GM12878 (cell line): ENCODE results near the gene LRP1. TPM values are rescaled to one million over a fixed set of nuclear protein-coding genes. Genes with fewer than 3 reads are reported as not detected.

ENCODE experiments used
- ATAC-seq: fragments of 200-7000 bp; cut with Tn5 transposase; 3 replicates; pipeline ENCODE4 v1.9.1; 2020; ENCODE audit warnings: mild to moderate bottlenecking, moderate library complexity
- BruUV-seq: library from RNA; stranded (reverse); fragments of 400-500 nt; replicated peaks from 2 replicates; lab custom pipeline; 2021; lab: Mats Ljungman, UMichigan
- CTCF ChIA-PET: fragments of 300-600 bp; sonication (Branson Sonifier 250); formaldehyde crosslinking; extraction: SDS; loops from one replicate; lab custom pipeline; 2021; ENCODE audit warnings: inconsistent platforms; lab: Yijun Ruan, JAX
- POLR2A ChIA-PET: fragments of 350-600 bp; formaldehyde crosslinking; extraction: SDS; loops from one replicate; lab custom pipeline; 2021; ENCODE audit warnings: inconsistent platforms; lab: Charles Lee
- RAD21 ChIA-PET: fragments of 300-600 bp; sonication (Branson Sonifier 250); formaldehyde crosslinking; loops from one replicate; lab custom pipeline; 2023; ENCODE audit warnings: antibody characterized with exemption; ENCODE audit not compliant: unreplicated experiment; lab: Charles Lee
- SMC1A ChIA-PET: fragments of 300-600 bp; sonication (Branson Sonifier 250); formaldehyde crosslinking; loops from one replicate; lab custom pipeline; 2023; ENCODE audit not compliant: unreplicated experiment, uncharacterized antibody; lab: Charles Lee
- DNase-seq: peaks from one replicate; pipeline ENCODE4 v3.0.0-alpha.2; 2011; ENCODE audit warnings: low read depth, low spot score
- FAIRE-seq: peaks from 3 replicates; lab custom pipeline; 2011; peaks lifted over from hg19 to GRCh38; lab: Jason Lieb, UNC
- H2AFZ ChIP-seq: 2 replicates; pipeline ENCODE4 v1.6.0; 2011; ENCODE audit warnings: low read depth, low read length, control low read depth; ENCODE audit not compliant: control insufficient read depth
- H3K27ac ChIP-seq: 2 replicates; pipeline ENCODE4 v1.5.1; 2011; ENCODE audit warnings: control low read depth; ENCODE audit not compliant: control insufficient read depth, insufficient read depth
- H3K27me3 ChIP-seq, 2 experiments: replicated peaks in 1 of 2; 2 replicates each; pipeline versions ENCODE4 v1.6.0 to v1.6.1; 2011; ENCODE audit warnings: low read length in 1 of 2; ENCODE audit not compliant: control insufficient read depth in 2 of 2, insufficient read depth in 2 of 2
- H3K36me3 ChIP-seq, 2 experiments: 2 replicates each; pipeline ENCODE4 v1.5.1; 2011; ENCODE audit warnings: low read length in 1 of 2; ENCODE audit not compliant: control insufficient read depth in 2 of 2, insufficient read depth in 2 of 2
- H3K4me1 ChIP-seq: 2 replicates; pipeline ENCODE4 v1.6.1; 2011; ENCODE audit warnings: mild to moderate bottlenecking, low read length, moderate library complexity, mixed read lengths; ENCODE audit not compliant: control insufficient read depth, insufficient read depth
- H3K4me2 ChIP-seq: 2 replicates; pipeline ENCODE4 v1.6.0; 2011; ENCODE audit warnings: control low read depth; ENCODE audit not compliant: control insufficient read depth, insufficient read depth
- H3K4me3 ChIP-seq: fragments of 200-600 bp; sonication (generic); 2 replicates; pipeline ENCODE4 v1.5.1; 2016
- H3K79me2 ChIP-seq: 2 replicates; pipeline ENCODE4 v1.6.0; 2011; ENCODE audit warnings: low read length; ENCODE audit not compliant: control insufficient read depth, insufficient read depth
- H3K9ac ChIP-seq: 2 replicates; pipeline ENCODE4 v1.8.0; 2011; ENCODE audit warnings: low read length, control low read depth, mixed read lengths; ENCODE audit not compliant: control insufficient read depth, insufficient read depth
- H3K9me3 ChIP-seq: replicated peaks from 3 replicates; pipeline ENCODE4 v1.5.1; 2011; ENCODE audit warnings: mild to moderate bottlenecking, low read length; ENCODE audit not compliant: control insufficient read depth, insufficient read depth
- H4K20me1 ChIP-seq: 2 replicates; pipeline ENCODE4 v1.6.0; 2011; ENCODE audit not compliant: control insufficient read depth, insufficient read depth
- EED ChIP-seq: sonication (generic); IDR thresholded peaks from 2 replicates; pipeline ENCODE4 v1.6.1; 2016; ENCODE audit warnings: antibody characterized with exemption, low read depth
- ESRRA ChIP-seq: IDR thresholded peaks from 2 replicates; pipeline ENCODE4 v1.6.1; 2012; ENCODE audit warnings: mild to moderate bottlenecking, low read length, improper control_type of control experiment
- IKZF1 ChIP-seq: fragments of 450-650 bp; conservative IDR thresholded peaks from 2 replicates; pipeline ENCODE4 v1.6.1; 2017; ENCODE audit warnings: antibody characterized with exemption, mild to moderate bottlenecking
- KLF5 ChIP-seq: fragments of 450-650 bp; IDR thresholded peaks from 2 replicates; pipeline ENCODE4 v1.6.1; 2014; ENCODE audit warnings: mild to moderate bottlenecking; ENCODE audit not compliant: partially characterized antibody
- MTA2 ChIP-seq: fragments of 450-650 bp; IDR thresholded peaks from 2 replicates; pipeline ENCODE4 v1.6.1; 2016; ENCODE audit warnings: low read depth, mild to moderate bottlenecking, moderate library complexity
- NBN ChIP-seq: fragments of 450-650 bp; IDR thresholded peaks from 2 replicates; pipeline ENCODE4 v1.6.1; 2016
- SUPT20H ChIP-seq: IDR thresholded peaks from 2 replicates; pipeline ENCODE4 v1.6.1; 2011; ENCODE audit warnings: low read depth, mild to moderate bottlenecking, low read length, moderate library complexity, borderline replicate concordance; ENCODE audit not compliant: control insufficient read depth
- TARDBP ChIP-seq: IDR thresholded peaks from 2 replicates; pipeline ENCODE4 v1.6.1; 2016; ENCODE audit warnings: borderline replicate concordance
- TCF7 ChIP-seq: IDR thresholded peaks from 2 replicates; pipeline ENCODE4 v1.6.1; 2014; ENCODE audit warnings: antibody characterized with exemption, borderline replicate concordance
- ZBED1 ChIP-seq: IDR thresholded peaks from 2 replicates; pipeline ENCODE4 v1.6.1; 2016; ENCODE audit warnings: borderline replicate concordance
- ZNF207 ChIP-seq: fragments of 450-650 bp; IDR thresholded peaks from 2 replicates; pipeline ENCODE4 v1.6.1; 2014; ENCODE audit warnings: antibody characterized with exemption, mild to moderate bottlenecking, borderline replicate concordance
- WGBS: methylation state at CpG from one replicate; pipeline ENCODE4 v1.1.6; 2016; ENCODE audit warnings: low lambda C conversion rate; ENCODE audit not compliant: insufficient replicate concordance, insufficient coverage; ENCODE audit errors: missing lambda C conversion rate; 5-methylcytosine and 5-hydroxymethylcytosine counted together
- in situ Hi-C: fragments of 300-500 bp; cut with MboI; formaldehyde crosslinking; loops from 9 replicates; pipeline ENCODE4 v1.14.3; 2018; ENCODE audit warnings: mixed read lengths
- intact Hi-C: fragments of 100-400 bp; cut with micrococcal nuclease; formaldehyde crosslinking; loops from one replicate; pipeline ENCODE4 v1.14.2; 2022; ENCODE audit not compliant: unreplicated experiment
- polyA plus RNA-seq, 11 experiments: library from polyadenylated mRNA; depleted of rRNA in 4 of 11; unstranded in 6 of 11; stranded (reverse) in 5 of 11; fragments of >200 nt; fragmentation: Nextera tagmentation in 4 of 11; fragmentation: Illumina TruSeq in 1 of 11; extraction: Ambion mirVana in 4 of 11; extraction: Trizol in 1 of 11; gene quantifications; 1 replicate in 1 of 11; 2 replicates in 10 of 11; pipeline versions ENCODE4 v1.2.1 to v1.2.3, GENCODE V29; 2011 to 2016; ENCODE audit warnings: inconsistent platforms in 2 of 11, missing spikeins in 2 of 11, low read depth in 1 of 11
- total RNA-seq, 4 experiments: library from RNA; depleted of rRNA in 3 of 4; stranded (reverse); fragments of >200 nt in 3 of 4; fragmentation: Illumina TruSeq in 1 of 4; extraction: Trizol in 1 of 4; gene quantifications; 2 replicates each; pipeline versions ENCODE4 v1.2.1 to v1.2.3, GENCODE V29; 2013 to 2021
- TF ChIP-seq, protein P1 (sequence below): fragments of 450-650 bp; IDR thresholded peaks from 2 replicates; pipeline ENCODE4 v1.6.1; 2016; ENCODE audit warnings: mild to moderate bottlenecking
- TF ChIP-seq, protein P2 (sequence below): IDR thresholded peaks from 2 replicates; pipeline ENCODE4 v1.6.1; 2012; ENCODE audit warnings: low read depth, low read length, improper control_type of control experiment
- TF ChIP-seq, protein P3 (sequence below): fragments of 450-650 bp; IDR thresholded peaks from 2 replicates; pipeline ENCODE4 v1.6.1; 2017; ENCODE audit warnings: low read depth, mild to moderate bottlenecking, moderate library complexity
- TF ChIP-seq, protein P4 (sequence below), 3 experiments: IDR thresholded peaks in 2 of 3; conservative IDR thresholded peaks in 1 of 3; 2 replicates each; pipeline ENCODE4 v1.5.1; 2011; ENCODE audit warnings: low read depth in 3 of 3, low read length in 3 of 3, mild to moderate bottlenecking in 3 of 3, control low read depth in 2 of 3, moderate library complexity in 2 of 3, inconsistent platforms in 1 of 3, mixed read lengths in 1 of 3; ENCODE audit not compliant: control insufficient read depth in 2 of 3, insufficient read depth in 1 of 3; ENCODE audit errors: extremely low read depth in 1 of 3

LRP1 gene
- total and polyA plus RNA-seq, 10 of the 15 experiments (the other 5 are each of a cell fraction or from before 2014, with no cell fraction given), result under 0.01 to 1.1 (median 0.20) TPM; not detected in 2

DNA sequence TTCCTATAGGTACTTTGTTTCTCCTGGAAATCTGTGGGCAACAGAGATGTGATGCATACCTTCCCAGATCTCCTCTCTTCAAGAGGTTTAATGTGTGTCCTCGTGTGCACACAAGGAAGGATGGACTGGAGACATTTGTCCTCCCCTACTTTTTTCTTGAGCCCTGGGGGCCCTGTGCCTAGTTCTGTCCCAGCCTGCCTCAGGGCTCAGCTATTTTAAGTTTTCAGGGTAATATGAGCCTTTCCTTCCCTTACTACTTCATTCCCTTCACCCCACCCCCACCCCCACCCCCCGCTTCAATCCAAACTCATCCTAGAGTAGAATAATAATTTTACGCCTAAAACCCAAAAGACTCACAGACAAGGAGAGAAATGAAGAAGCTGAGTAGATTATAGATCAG lies 122.3 kb downstream of the LRP1 start:
- ChIA-PET CTCF (interaction anchor here (0.6 to 4.1 kb wide), 12 partner anchors 8 to 208 kb away, joined by 3 to 30 read pairs (median 7); partner anchors contain the start of gene INHBE), POLR2A (interaction anchor here (0.6 to 1.3 kb wide), 2 partner anchors 21 to 1424 kb away, joined by 3 to 4 read pairs; partner anchors contain the start of gene SHMT2), SMC1A (interaction anchor here (1.1 to 1.3 kb wide), 3 partner anchors 11 to 208 kb away, joined by 3 to 5 read pairs (median 3); no protein-coding TSS in a partner anchor), RAD21 (interaction anchor here (14.4 kb wide), 1 partner anchor 203 kb away, joined by 85 read pairs; the partner anchor contains the start of gene INHBE)
- in situ Hi-C loops, result no loop called here
- no peak overlapping the region for H2AFZ ChIP-seq
- TF ChIP-seq SUPT20H, result no peak
- no peak for TF ChIP-seq NBN
- no peak for TF ChIP-seq EED
- TF ChIP-seq, protein P1, sequence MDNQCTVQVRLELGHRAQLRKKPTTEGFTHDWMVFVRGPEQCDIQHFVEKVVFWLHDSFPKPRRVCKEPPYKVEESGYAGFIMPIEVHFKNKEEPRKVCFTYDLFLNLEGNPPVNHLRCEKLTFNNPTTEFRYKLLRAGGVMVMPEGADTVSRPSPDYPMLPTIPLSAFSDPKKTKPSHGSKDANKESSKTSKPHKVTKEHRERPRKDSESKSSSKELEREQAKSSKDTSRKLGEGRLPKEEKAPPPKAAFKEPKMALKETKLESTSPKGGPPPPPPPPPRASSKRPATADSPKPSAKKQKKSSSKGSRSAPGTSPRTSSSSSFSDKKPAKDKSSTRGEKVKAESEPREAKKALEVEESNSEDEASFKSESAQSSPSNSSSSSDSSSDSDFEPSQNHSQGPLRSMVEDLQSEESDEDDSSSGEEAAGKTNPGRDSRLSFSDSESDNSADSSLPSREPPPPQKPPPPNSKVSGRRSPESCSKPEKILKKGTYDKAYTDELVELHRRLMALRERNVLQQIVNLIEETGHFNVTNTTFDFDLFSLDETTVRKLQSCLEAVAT, result no peak
- TF ChIP-seq KLF5, result no peak
- no peak for TF ChIP-seq ESRRA
- no peak for TF ChIP-seq TARDBP
- TF ChIP-seq, protein P2, sequence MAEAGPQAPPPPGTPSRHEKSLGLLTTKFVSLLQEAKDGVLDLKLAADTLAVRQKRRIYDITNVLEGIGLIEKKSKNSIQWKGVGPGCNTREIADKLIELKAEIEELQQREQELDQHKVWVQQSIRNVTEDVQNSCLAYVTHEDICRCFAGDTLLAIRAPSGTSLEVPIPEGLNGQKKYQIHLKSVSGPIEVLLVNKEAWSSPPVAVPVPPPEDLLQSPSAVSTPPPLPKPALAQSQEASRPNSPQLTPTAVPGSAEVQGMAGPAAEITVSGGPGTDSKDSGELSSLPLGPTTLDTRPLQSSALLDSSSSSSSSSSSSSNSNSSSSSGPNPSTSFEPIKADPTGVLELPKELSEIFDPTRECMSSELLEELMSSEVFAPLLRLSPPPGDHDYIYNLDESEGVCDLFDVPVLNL, result no peak
- no peak for TF ChIP-seq ZBED1
- no peak for TF ChIP-seq ZNF207
- TF ChIP-seq MTA2, result no peak
- no peak for TF ChIP-seq TCF7
- TF ChIP-seq IKZF1, result no peak
- TF ChIP-seq, protein P3, sequence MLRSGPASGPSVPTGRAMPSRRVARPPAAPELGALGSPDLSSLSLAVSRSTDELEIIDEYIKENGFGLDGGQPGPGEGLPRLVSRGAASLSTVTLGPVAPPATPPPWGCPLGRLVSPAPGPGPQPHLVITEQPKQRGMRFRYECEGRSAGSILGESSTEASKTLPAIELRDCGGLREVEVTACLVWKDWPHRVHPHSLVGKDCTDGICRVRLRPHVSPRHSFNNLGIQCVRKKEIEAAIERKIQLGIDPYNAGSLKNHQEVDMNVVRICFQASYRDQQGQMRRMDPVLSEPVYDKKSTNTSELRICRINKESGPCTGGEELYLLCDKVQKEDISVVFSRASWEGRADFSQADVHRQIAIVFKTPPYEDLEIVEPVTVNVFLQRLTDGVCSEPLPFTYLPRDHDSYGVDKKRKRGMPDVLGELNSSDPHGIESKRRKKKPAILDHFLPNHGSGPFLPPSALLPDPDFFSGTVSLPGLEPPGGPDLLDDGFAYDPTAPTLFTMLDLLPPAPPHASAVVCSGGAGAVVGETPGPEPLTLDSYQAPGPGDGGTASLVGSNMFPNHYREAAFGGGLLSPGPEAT, result no peak
- TF ChIP-seq, protein P4, sequence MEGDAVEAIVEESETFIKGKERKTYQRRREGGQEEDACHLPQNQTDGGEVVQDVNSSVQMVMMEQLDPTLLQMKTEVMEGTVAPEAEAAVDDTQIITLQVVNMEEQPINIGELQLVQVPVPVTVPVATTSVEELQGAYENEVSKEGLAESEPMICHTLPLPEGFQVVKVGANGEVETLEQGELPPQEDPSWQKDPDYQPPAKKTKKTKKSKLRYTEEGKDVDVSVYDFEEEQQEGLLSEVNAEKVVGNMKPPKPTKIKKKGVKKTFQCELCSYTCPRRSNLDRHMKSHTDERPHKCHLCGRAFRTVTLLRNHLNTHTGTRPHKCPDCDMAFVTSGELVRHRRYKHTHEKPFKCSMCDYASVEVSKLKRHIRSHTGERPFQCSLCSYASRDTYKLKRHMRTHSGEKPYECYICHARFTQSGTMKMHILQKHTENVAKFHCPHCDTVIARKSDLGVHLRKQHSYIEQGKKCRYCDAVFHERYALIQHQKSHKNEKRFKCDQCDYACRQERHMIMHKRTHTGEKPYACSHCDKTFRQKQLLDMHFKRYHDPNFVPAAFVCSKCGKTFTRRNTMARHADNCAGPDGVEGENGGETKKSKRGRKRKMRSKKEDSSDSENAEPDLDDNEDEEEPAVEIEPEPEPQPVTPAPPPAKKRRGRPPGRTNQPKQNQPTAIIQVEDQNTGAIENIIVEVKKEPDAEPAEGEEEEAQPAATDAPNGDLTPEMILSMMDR (IDR thresholded peaks at IDR 0.05 in 2 of 3, conservative IDR thresholded peaks at IDR 0.05 in 1 of 3; ENCODE audit: control insufficient read depth in 2 of 3, extremely low read depth in 1 of 3, insufficient read depth in 1 of 3, low read depth in 3 of 3, low read length in 3 of 3), result no peak
- H3K79me2 ChIP-seq, result no peaks in the 10 kb centered on the region
- H3K4me1 ChIP-seq, result no peaks in the 10 kb centered on the region
- no peak overlapping the region for H3K9ac ChIP-seq
- H4K20me1 ChIP-seq, result no peaks in the 10 kb centered on the region
- H3K27me3 ChIP-seq, result no peaks in the 10 kb centered on the region
- H3K9me3 ChIP-seq, result no peaks in the 10 kb centered on the region
- FAIRE-seq (no peak), ATAC-seq (no peak), DNase-seq (no peak)
- BruUV-seq, result no TSS peak
- no peaks in the 10 kb centered on the region for H3K36me3 ChIP-seq
- H3K4me2 ChIP-seq, result no peak overlapping the region
- intact Hi-C loops, result no loop called here
- no peak overlapping the region for H3K4me3 ChIP-seq
- no peak overlapping the region for H3K27ac ChIP-seq
- 97% methylated on average over 3 of the region's 3 CpGs for WGBS
